GM21786 (cell line): Measurements from ENCODE around the gene RAB8B.
A peak's percentile ranks its signal among the peaks of the same experiment; 100 is the strongest.

ENCODE experiments used
- ATAC-seq: cut with Tn5 transposase; IDR thresholded peaks from one replicate; pipeline ENCODE4 v1.9.1; 2021; ENCODE audit not compliant: unreplicated experiment

RAB8B gene

DNA sequence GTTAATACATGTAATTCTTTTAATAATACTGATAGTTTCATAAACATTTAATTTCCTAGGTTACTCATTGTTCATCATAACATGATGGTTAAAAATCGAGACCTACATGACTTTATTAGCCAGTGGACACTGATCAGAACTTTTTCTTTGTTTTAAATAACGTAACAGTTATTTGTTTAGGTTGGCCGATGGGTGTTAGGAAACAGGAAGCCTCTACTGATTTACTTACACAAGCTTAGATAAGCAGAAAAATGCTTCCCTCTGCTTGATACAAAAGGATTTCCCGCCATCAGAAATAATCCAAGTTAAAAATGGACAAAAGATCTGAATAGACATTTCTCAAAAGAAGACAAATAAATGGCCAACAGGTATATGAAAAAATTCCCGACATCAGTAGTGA, 71.4 kb downstream of the RAB8B start:
- no peak for ATAC-seq

DNA sequence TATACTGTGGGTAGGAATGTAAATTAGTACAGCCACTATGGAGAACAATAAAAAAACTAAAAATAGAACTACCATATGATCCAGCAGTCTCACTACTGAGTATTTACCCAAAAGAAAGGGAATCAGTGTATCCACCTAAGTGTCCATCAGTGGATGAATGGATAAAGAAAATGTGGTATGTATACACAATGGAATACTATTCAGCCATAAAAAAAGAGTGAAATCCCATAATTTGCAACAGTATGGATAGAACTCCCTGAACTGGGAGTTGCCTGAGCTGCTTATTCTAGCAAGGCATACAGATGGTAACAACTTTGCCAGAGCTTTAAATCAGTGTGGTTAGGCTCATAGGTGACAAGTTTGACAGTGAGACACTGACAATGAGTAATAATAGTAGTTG, 71.9 kb downstream of the RAB8B start:
- no peak for ATAC-seq

DNA sequence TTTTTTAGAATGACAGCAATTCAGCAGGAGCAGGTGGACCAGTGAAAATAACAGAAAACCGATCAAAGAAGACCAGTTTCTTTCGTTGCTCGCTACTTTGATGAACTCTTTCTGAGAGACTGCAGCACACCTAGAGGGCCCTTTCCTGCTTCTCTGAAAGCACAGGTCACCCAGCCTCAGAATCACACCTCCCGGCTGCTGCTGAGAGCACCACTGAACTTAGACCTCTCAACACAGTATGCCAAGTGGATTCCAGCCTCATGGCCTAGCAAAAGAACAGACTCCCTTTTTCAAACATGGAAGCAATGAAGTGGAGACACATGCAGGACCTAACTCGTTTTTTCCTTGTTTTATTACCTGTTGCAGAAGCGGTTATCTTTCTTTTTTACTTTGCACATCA, 74.1 kb downstream of the RAB8B start:
- ATAC-seq: no peak

DNA sequence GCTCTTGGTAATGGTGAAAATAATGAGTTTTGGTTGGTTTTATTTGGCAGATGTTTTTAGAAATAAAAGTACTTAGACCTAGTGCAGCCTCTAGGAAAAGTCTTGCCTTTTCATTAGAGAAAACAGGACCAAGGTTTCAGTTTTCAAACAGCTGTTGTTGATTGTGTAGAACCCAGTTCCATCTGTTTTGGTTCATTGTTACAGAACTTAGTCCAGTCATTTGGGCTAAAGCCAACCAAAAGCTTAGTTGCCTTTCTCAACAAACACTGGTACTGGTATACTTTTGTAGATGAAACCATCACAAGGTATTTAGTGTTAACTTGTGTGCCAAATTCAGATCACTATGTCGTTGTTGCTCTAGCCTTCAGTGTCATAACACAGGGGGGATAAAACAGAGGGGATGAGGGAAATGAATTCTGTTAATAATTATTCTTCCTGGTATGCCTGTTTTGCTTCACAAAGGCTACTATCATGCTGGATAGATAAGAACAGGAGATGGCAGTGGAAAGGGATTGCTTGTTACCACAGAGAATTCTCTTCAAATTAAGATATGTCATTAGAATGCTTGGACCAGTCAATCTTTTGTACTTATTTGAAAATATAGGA, 75.4 kb downstream of the RAB8B start:
- no peak for ATAC-seq

DNA sequence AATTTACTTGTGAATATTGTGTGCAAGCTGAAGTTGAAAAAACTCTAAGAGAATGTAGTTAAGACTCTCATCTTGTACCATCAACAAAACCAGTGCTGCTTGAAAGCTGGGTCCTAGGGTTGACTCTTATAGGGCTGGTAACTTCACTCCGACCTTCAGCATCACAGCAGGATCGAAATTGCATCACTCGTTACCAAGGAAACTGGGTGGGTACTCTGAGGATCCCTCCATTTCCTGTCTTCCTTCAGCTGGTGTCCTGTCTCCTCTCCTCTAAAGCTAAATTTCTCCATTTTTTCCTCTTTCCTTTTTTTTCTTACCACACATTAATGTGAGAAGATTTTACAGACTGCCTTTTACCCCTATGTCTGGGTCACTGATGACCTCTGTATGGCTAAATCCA, 85.0 kb downstream of the RAB8B start:
- ATAC-seq: no peak

DNA sequence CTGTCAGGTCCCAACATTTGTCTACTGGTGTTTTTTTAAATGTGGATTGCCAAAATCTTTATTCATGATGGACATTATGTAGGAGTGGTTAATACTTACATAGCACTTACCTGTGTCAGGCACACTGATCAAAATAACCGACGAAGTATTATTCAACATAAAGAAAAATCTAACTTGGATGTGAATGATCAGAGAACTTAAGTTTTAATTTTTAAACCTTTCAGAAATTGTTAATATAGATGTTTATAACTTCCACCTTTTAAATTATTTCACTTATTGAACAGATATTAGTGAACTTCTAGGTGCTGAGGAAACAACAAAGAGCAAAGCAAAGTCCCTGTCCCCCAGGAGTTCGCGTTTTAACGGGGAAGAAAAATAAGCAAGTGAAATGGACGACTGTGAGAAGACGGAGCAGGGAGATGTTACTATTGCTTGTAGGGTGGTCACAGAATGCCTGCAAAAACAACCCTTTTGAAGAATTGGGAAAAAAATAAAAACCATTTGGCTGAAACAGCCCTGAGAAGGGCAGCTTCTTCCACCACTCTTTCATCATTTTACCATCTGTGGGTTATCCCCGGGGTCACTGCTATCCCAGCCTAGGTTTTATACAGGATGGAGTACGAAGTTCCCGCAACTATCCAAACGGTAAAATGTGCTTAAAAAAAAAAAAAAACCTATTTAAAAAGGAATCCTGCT, 87.1 kb downstream of the RAB8B start:
- no peak for ATAC-seq

DNA sequence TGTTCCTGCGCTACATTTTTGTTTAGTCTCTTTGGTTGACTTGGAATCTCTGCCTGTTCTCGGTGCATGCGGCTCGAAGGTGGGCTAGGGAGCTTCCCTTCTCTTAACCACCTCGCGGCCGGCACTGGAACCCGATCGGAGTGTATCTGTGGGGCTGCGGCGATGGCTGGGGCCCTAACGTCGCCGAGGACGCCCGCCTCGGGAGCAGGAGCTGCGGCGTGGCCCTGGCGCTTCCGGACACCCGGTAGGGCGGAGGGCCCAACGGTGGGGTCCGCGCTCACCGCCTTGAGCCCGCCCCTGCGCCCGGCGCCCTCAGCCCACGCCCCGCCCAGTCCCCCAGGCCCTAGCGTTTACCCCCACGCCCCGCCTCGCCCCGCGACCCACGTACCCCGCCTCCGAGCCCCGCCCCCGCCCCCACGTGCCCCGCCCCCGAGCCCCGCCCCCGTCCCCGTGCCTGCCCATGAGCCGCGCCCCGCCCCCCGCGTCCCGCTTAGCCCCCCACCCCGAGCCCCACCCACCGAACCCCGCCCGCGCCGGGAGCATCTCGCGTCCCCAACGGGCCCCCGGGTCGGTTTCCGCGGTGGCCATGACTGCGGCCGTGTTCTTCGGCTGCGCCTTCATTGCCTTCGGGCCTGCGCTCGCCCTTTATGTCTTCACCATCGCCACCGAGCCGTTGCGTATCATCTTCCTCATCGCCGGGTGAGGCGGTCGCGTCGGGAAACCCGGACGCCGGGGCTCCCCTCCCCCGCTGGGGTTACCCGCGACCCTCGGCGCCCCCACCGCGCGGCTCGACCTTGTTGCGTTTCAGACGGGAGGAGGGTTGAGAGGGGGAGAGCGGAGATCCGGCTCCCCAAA, 87.9 kb downstream of the RAB8B start, which contains the start of gene APH1B:
APH1B (plus strand) TSS at position 568 of the 855 bp plus-strand sequence; CDS start at position 587, 19 bp downstream.
- ATAC-seq: peak; percentile 56

DNA sequence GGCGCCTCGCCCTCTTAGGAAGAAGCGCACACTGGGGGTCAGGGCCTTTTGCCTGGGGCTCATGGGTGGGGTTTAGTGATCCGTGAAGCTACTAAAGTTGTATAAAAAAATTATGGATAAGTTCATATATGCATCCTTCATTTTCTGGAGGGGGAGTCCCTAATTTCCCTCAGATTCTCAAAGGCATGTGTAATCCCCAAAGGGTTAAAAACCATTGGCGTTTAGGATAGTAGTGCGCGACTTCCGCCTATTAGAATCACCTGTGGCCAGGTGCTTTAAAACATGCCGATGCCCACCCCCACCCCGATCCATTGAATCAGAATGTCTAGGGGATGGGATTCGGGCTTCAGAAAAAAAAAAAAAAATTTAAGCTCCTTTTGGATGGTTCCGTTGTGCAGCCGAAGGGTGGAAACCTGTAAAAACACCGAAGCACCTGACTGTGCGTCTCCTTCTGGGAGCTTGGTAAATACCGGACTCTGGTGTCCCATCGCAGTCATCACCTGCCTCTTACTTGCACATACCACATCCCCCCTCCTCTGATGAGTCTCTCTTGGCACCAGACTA, 88.6 kb downstream of the RAB8B start:
- no peak for ATAC-seq

DNA sequence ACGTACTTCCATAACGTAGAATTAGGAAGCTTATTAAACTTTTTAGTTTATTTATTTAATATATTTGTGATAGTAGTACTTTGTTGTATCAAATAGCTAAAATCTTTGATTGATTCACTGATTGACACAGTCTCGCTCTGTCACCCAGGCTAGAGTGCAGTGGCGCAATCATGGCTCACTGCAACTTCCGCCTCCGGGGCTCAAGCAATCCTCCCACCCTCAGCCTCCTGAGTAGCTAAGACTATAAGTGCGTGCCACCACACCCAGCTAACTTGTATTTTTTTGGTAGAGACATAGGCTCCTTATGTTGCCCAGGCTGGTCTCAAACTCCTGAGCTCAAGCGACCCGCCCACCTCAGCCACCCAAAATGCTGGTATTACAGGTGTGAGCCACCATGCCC, 93.7 kb downstream of the RAB8B start:
- ATAC-seq: no peak

DNA sequence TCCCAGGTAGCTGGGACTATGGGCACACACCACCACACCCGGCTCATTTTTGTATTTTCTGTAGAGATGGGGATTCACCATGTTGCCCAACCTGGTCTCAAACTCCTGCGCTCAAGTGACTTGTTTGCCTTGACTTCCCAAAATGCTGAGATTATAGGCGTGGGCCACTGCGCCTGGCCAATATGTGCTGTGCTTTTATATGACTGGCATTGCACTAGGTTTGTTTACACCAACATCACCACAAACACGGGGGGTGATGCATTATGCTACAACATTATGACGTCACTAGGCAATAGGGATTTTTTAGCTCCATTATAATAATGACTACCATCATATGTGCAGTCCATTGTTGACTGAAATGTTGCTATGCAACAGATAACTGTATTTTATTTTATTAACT, 94.9 kb downstream of the RAB8B start:
- no peak for ATAC-seq

DNA sequence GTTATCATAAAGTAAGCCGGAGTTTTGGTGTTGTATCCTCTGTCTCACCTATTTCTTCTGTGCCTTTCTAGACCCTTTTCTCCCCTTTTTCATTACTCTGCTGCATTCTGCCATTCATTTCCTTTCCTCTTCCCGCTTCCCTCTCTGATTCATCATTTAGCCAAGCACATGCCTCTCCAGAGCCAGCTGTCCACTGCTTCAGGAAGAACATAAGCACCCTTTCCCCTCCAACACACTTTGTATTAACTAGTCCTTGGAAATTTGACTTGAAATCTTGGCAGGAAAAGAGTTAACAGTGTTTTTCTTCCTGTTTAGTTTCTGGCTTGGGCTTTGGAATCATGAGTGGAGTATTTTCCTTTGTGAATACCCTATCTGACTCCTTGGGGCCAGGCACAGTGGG, 97.7 kb downstream of the RAB8B start:
- no peak for ATAC-seq

DNA sequence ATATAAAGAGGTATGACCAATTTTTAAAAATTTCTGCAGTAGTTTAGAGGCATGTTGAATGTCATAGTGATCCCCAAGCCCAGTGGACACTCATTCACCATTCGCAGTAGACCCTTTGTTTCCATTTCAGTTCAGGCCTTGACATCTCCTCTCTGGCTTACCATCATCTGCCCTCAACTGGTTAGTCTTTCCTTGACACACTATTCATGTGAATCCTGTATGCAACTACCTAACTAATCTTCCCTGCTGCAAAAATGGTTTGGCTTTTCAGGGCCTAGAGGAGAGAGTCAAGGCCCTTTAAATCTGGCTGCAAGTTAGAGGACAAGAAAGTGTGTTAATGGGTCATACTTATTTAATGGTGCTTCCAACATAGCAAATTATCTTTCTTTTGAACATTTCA, 98.9 kb downstream of the RAB8B start:
- no peak for ATAC-seq

DNA sequence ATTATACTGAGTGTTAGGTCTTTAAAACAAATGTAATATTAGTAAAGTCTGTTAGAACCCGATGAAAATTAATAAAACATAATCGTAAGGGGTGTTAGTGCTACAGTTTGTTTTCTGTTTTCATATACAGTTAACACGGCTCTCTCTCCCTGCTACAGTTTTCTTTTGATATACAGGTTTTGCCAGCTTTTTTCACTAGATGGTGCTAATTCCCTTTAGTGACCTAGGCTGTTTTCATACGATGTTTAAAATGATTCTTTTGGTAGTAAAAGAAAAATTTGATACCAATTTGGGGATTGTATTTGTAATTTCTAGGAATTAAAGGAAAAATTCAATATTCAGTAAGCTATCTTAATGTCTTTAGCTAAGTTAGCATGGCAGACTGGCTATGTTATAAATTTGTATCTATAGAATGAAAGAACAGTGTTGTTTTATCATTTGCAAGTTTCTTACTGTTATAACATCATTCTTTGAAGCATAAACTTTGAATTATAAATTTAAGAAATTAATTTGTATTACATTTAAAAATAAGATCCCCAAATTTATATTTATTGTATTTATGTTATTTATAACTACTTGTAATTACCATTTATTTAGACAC, 99.5 kb downstream of the RAB8B start:
- no peak for ATAC-seq

DNA sequence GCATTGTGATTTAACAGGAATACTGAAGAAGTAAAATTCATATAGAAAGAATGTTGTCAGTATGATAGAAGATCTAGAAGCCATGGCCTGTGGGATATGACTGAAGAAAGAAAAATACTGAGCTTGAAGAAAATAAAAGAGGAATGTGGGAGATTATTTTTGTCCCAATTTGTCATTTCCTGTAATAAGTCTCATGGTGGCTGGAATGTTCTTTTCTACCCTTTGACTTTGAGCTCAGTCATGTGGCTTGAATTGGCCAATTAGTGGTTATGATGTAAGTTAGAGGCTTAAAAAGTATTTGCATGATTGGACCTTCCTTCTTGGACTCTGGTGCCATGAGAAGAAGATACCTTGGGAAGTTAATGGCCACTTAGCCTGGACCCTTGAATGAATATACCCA, 102.1 kb downstream of the RAB8B start:
- no peak for ATAC-seq

DNA sequence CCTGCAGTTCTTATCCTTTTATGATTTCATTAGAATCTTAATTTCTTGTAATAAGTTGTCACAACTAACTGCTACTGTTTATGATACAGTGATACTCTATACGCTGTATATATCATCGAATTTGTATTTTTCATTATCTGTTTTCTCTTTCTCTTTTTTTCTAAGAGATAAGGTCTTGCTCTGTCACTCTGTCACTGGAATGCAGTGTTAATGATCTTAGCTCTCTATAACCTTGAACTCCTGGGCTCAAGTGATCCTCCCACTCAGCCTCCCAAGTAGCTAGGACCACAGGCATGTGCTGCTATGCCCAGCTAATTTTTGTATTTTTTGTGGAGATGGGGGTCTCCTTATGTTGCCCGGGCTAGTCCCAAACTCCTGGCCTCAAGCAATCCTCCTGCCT, 102.8 kb downstream of the RAB8B start:
- ATAC-seq: no peak

DNA sequence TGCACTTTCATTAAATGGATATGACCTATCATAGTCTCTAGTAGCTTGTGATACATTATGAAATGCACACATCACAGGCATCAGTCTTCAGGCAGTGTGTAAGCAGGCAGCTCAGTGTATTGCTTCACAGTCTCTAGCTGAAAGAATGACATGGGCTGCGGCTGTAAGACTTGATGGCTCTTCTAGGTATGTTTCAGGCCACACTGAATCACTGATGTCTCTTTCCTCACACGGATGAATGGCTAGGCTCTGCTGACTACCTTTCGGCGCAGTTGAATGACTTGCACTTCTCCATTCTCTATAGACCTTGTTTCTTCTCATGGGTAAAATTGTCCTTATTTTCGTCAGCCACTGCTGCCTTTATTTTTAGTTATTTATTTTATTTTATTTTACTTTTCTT, 103.4 kb downstream of the RAB8B start:
- no peak for ATAC-seq

DNA sequence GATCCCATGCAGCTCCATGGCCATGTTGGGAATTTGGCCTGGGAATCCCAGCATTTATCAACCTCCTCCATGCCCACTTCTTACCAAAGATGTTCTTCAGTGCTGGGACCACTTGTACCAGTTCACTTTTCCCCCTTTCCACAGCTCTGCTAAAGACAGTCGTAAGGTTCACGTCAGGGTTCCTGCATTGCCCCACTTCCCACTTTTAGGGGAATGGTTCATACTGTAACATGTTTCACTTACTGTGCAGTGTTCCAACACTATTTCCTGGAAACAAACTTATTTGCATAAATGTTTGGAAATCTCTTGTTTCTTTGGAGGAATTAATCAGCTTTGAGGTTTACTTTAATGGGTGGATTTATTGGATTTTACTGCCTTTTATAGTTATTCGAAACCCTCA, 105.0 kb downstream of the RAB8B start:
- ATAC-seq: no peak

DNA sequence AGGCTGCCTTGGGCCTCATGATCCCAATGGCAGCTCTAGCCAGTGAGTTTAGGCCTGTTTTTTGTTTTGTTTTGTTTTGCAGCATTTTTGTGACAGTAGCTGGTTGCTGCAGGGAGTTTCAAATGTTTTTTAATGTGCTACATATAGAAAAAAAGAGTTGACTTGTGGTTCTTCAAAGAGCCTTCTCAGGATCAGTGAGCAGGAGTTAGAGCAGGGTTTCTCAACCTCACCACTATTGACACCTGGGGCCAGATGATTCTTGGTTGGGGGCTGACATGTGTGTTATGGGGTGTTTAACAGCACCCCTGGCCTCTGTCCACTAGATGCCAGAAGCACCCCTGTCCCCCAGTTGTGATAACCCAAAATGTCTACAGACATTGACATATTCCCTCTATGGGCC, 105.9 kb downstream of the RAB8B start:
- ATAC-seq: no peak

DNA sequence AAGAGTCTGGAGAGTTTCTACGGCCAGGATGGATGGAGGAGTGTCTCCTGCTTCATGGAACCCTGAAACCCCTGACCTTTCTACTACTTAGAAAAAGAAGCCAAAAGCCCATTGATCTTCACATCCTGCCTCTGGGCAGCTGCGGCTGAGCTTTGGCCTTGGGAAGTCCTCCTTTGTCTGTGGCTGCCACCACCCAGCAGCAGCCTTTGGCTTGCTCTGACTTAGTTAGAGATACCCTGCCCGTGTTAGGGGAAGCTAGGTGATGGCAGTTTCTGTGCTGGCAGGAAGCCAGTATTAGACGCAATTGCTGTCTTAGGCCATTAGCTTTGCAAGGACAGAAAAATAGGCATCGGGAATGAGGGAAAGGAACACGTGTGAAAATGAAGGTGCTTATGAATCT, 106.8 kb downstream of the RAB8B start:
- no peak for ATAC-seq

DNA sequence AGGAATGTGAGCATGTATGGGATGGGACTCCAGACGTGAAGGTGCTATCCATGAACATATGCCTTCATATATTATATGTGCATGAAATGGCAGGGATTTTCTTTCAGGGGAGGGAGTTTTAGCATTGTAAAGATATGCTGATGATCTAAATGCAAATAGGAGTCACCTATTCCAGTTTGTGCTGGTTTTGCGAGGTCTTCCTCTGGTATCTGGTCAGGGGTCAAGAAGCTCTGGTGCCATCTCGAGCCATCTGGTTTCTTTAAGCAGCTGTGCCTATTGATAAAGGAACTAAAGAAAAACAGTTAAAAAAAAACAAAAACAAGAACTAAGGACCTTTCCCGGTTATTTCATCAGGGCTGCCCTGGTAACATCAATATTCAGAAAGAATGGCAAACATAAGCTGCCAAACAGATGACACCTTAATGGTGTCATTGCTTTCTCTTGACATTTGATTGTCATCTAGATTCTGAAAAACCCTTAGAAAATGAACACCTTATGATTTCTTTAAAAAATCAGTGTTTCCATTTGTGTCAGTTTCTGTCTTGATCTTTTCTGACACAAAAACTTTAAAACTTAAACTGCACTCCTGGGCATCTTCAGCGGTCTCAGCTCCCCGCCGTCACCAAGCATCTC, 110.7 kb downstream of the RAB8B start:
- no peak for ATAC-seq

DNA sequence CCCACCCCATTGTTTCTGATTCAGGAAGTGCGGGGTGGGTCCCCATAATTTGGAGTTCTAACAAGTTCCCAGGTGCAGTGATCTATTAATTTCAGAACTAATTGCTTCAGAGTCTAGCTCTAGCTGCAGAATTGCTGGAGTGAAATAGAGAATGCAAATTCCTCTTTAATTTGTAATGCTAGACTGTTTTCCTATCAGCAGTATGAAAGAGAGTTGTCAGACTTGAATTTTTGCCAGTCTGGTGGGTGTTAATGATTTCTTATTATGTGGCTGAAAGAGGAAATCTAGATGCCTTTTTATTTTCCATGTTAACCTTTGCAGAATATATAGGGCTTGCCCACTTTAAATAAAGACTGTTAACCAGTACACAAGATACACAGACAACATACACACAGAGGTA, 111.7 kb downstream of the RAB8B start:
- no peak for ATAC-seq
